Articular chondrocyte of knee joint (primary cell): ENCODE results near the gene BUB1. TPM values are rescaled to one million over a fixed set of nuclear protein-coding genes. Genes with fewer than 3 reads are reported as not detected.

Experiments
- total RNA-seq: library from RNA; depleted of rRNA; stranded (reverse); fragments of >200 nt; gene quantifications from 2 replicates; pipeline ENCODE4 v1.2.3, GENCODE V29; 2012

BUB1 gene
- total RNA-seq: 18.8 and 26.1 TPM in 2 replicates

GRCh38 chr2:110677530-110678456 is at the start of gene BUB1:
Gene BUB1 (minus strand): TSS chr2:110678063. CDS start chr2:110677995, 68 bp downstream.

Other genes with a start within 250 kb of the BUB1 start
- 0.76 TPM in 1 of 2 replicates, not detected in the other for gene LIMS4, start 205.2 kb downstream of the BUB1 start, total RNA-seq
- gene RGPD6, start 100.8 kb downstream of the BUB1 start, total RNA-seq: 47.3 and 51.1 TPM in 2 replicates
- gene ACOXL, start 54.5 kb upstream of the BUB1 start, total RNA-seq: not detected in 2 replicates